Measurements from ENCODE around the gene CYBC1.

- no peak for TF ChIP-seq EZH2 (IDR thresholded peaks at IDR 0.05; ENCODE audit: borderline replicate concordance, insufficient read depth, low read depth, low read length, poor library complexity, severe bottlenecking)
- no peak for TF ChIP-seq CTCF (IDR thresholded peaks at IDR 0.05)
Observed at GRCh38 chr17:82480318-82480717, 29.8 kb upstream of the CYBC1 start.

Measured in B cell (primary cell).